ENCODE results near the gene CELF4. TPM values are rescaled to one million over a fixed set of nuclear protein-coding genes. Genes with fewer than 3 reads are reported as not detected.
"Not testable (repeated sequence)": the region's sequence is repeated elsewhere in the genome, so short reads cannot be mapped to it uniquely, and the experiment has no call there.

CELF4 gene
- total RNA-seq, 1 experiment from 2014 or later, result 3.7 TPM

DNA sequence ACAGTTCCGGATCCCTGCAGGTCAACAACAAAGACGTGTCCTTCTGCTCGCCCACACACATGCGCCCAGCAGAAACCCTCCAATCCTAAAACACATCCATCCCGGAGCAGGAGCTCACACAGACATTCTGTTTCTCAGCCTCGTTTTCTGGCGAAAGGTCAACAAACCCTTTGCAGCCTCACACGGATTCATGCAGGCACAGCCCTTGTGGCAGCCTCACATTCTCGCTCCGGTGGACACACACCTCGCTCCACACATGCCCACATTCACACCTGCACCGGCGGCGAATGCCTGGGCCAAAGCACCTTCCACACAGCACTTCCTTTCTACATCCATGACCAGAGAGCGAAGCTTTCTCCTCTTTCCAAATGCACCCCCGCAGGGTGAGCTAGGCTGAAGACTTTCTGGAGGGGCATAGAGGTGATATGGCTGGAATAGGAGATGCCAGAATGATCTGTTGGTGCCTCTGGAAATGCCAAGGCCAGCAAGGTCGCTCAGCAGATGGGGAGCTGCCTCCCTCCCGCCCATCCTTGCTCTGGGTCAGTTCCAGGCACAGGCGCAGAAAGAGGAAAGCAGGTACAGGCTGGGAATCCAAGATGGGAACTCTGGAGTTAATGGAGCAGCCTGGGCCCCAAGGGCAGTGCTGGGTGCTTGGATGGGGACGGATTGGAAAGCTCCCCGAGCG lies 88.8 kb downstream of the CELF4 start:
- no peak for DNase-seq
- Histone ChIP-seq H3K27me3 (ENCODE audit: control insufficient read depth, insufficient read depth, low read length) (no peaks in the 10 kb centered on the region), H3K36me3 (replicated peaks; ENCODE audit: control insufficient read depth, insufficient read depth, low read length) (no peaks in the 10 kb centered on the region), H3K4me3 (ENCODE audit: insufficient read depth, low read depth, low read length) (no peak overlapping the region)

DNA sequence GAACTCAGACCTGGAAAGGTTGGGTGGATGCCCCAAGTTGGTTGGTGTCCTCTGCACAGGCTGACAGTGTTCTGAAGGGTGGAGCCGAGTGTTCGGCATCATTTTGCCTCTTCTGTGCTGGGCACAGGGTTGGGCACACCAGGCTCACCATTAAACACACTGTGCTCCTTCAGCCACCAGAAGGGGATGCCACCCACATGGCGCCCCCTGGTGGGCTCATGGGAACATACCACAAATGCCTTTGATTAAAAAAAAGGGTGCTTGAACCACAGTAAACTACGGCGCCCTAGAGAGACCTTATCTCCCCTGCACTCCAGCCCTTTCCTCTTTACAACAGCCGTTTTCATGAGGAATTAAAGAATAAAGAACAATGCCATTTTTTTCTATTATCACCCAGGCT lies 89.4 kb downstream of the CELF4 start:
- DNase-seq, result peak; percentile 84
- Histone ChIP-seq H3K36me3 (replicated peaks; ENCODE audit: control insufficient read depth, insufficient read depth, low read length) (no peaks in the 10 kb centered on the region), H3K4me3 (ENCODE audit: insufficient read depth, low read depth, low read length) (no peak overlapping the region), H3K27me3 (ENCODE audit: control insufficient read depth, insufficient read depth, low read length) (no peaks in the 10 kb centered on the region)

DNA sequence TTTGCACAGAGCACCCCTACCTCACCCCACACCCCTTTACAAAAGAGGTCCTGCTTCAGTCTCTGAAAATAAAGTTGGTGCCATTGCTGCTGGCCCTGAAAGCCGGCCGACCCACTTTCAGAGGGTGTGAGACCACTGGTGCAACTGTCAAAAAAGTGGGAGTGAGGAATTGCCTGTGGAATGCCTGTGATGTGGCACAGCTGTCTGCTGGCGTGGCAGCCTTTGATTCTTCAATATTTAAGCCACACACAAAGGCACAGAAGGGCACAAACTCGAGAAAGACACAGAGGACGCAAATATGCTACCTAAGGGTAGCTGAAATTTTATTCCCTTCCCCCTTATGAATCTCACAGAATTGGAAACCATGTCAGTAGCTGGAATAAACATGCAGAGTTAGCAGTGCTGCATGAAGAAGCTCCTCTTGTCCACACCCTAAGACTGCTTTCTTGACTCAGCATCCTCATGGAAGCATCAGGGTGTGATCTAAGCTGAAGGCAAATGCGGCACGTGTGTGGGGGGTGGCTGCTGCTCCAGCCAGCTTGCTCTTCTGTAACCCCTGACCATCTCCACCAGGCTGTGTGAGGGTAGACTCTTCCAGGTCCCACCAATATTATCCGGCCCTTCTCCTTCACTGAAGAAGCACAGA lies 92.3 kb downstream of the CELF4 start:
- no peak for DNase-seq
- H3K27me3 ChIP-seq (ENCODE audit: control insufficient read depth, insufficient read depth, low read length), result no peaks in the 10 kb centered on the region

DNA sequence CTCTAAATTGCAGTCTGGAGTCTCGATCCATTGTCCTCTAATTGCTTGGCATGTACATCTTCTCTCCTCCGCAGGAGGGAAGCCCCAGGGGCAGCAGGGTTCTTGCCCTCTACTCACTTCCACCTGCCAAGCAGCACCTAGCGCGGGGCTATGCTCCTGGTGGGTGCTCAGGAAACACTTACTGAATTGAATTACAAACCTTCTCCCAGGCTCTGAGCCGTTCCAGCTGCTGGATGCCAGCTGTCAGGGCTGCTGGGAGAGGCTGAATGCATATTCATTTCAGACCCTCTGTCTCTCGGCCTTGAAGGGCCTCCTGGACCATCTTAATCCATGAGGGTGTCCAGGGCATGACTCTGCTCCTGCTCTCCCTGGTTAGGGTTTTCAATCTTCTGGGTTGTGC lies 94.0 kb downstream of the CELF4 start:
- Histone ChIP-seq H3K27me3 (ENCODE audit: control insufficient read depth, insufficient read depth, low read length) (no peaks in the 10 kb centered on the region), H3K4me3 (ENCODE audit: insufficient read depth, low read depth, low read length) (no peak overlapping the region), H3K36me3 (replicated peaks; ENCODE audit: control insufficient read depth, insufficient read depth, low read length) (no peaks in the 10 kb centered on the region)
- no peak for DNase-seq

More for the DNA sequence above, 92.3 kb downstream of the CELF4 start:
- no peak overlapping the region for H3K4me3 ChIP-seq (ENCODE audit: insufficient read depth, low read depth, low read length)
- H3K36me3 ChIP-seq (replicated peaks; ENCODE audit: control insufficient read depth, insufficient read depth, low read length), result no peaks in the 10 kb centered on the region

DNA sequence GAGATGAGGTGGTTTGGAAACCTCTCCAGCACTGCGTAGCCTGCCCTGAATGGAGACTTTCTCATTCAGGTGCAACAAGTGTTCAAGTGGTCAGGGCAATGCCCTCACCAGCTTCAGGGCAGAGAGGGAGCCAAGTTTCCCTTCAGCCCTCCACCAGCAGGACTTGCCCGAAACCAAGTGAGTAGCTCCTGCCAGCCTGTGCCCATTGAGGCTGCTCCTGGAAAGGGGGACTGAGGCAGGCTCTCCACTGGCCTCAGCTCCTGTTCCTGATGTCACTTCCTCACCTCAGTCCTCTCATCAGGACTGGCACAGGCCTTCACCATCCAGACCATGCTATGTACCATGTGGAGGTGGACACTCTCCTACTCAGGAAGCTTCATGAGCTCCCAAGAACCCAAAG lies 94.6 kb downstream of the CELF4 start:
- Histone ChIP-seq H3K36me3 (replicated peaks; ENCODE audit: control insufficient read depth, insufficient read depth, low read length) (no peaks in the 10 kb centered on the region), H3K27me3 (ENCODE audit: control insufficient read depth, insufficient read depth, low read length) (no peaks in the 10 kb centered on the region), H3K4me3 (ENCODE audit: insufficient read depth, low read depth, low read length) (no peak overlapping the region)
- DNase-seq, result no peak

DNA sequence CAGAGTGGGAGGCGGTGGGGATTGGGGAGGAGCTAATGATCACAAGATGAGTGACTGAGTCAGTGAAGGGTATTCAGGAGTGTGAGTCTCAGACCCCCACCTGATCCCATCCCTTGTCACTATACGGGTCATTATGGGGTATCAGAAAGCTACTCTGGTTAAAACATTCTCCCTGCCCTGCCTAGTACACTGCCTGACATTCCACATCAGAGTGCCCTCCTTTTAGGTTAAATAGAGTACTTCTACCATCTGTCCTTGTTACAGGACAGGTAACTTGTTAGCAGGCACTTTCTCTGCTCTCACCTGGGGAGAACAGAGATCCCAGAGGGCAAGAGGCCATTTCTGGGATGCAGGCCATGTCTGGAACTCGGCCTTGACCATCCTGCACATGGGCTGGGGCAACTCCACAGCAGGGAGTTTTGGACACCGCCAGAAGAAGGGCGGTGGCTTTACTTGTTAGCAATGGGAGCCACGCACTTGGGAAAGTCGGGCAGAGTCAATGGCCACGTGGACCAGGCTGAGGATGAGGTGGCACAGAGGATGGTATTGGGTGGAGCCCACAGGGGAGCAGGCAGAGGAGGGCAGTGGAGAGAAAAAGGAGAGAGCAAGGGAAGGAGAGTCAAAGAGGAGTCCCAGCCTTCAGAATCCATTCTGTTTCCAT lies 98.5 kb downstream of the CELF4 start:
- H3K36me3 ChIP-seq (replicated peaks; ENCODE audit: control insufficient read depth, insufficient read depth, low read length), result no peaks in the 10 kb centered on the region
- no peaks in the 10 kb centered on the region for H3K27me3 ChIP-seq (ENCODE audit: control insufficient read depth, insufficient read depth, low read length)
- no peak overlapping the region for H3K4me3 ChIP-seq (ENCODE audit: insufficient read depth, low read depth, low read length)
- DNase-seq, result no peak

DNA sequence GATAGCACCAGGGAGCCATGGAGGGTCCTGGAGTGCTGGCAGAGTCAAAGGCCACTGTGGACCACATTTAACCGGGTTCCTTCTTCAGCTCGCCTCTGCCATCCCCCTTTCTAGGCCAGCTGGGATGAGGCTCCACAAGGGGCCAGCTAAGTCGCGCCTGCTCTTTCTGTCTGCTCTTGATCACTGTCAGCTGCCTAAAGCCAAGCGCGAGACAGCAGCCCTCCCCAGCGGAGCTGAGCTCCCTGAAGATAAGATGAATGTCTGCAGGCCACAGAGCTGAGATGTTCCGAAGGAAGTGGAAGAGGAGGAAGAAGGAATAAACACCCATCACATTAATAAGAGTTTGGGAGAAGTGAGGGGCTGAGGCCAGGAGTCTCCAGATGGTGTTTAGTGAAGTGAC lies 99.6 kb downstream of the CELF4 start:
- DNase-seq, result no peak
- no peak overlapping the region for H3K4me3 ChIP-seq (ENCODE audit: insufficient read depth, low read depth, low read length)
- no peaks in the 10 kb centered on the region for H3K36me3 ChIP-seq (replicated peaks; ENCODE audit: control insufficient read depth, insufficient read depth, low read length)
- H3K27me3 ChIP-seq (ENCODE audit: control insufficient read depth, insufficient read depth, low read length), result no peaks in the 10 kb centered on the region

DNA sequence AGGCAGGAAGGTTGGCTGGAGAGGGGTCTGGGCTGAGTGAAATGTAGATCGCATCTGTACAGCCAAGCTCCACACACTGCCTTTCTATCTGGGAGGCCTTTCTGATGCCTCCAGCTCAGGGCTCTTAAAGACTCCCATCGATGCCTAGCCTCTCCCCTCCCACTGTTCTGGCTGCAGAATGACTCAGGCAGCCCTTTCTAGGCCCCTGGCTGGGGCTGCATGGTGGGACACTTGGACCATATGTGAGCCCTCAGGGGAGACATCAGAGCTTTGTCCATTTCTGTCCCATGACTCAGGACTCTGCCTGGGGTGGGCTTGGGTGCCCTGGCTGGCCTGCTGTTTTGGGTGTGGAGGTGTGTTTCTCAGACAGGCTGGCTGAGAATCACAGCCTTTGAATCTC lies 101.3 kb downstream of the CELF4 start:
- Histone ChIP-seq H3K4me3 (ENCODE audit: insufficient read depth, low read depth, low read length) (no peak overlapping the region), H3K27me3 (ENCODE audit: control insufficient read depth, insufficient read depth, low read length) (no peaks in the 10 kb centered on the region), H3K36me3 (replicated peaks; ENCODE audit: control insufficient read depth, insufficient read depth, low read length) (no peaks in the 10 kb centered on the region)
- DNase-seq, result no peak

DNA sequence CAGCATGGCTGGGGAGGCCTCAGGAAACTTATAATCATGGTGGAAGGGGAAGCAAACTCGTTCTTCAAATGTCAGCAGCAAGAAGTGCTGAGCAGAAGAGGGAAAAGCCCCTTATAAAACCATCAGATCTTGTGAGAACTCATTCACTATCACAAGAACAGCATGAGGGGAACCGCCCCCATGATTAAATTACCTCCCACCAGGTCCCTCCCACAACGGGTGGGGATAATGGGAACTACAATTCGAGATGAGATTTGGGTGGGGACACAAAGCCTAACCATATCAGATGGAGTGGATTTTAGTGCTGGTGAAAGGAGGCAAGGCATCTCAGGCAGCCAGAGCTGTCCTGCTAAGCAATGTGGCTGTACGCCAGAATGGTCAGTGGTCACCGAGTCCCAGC lies 104.3 kb downstream of the CELF4 start:
- H3K4me3 ChIP-seq (ENCODE audit: insufficient read depth, low read depth, low read length), result not testable (repeated sequence)

DNA sequence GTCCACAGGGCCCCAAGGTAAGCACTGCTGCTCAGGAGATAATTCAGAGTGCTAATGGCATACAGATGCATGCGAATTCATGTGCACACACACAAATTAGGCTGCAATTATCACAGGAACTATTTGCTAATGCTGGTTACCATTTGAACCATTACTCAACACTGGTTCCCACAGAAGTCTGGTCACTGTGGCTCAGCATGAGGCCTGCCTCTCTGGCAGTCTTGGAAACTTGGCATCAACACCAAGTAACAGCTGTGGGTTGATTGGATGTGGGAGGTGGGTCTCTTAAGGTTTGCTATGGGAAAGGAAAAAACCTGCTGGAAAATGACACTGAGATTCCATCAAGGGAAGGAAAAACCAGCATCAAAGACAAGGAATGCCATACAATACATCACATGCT lies 105.0 kb downstream of the CELF4 start:
- Histone ChIP-seq H3K36me3 (replicated peaks; ENCODE audit: control insufficient read depth, insufficient read depth, low read length) (no peaks in the 10 kb centered on the region), H3K27me3 (ENCODE audit: control insufficient read depth, insufficient read depth, low read length) (no peaks in the 10 kb centered on the region; the same call in 1 of the 2 replicates), H3K4me3 (ENCODE audit: insufficient read depth, low read depth, low read length) (no peak overlapping the region)
- no peak for DNase-seq

More for the DNA sequence above, 104.3 kb downstream of the CELF4 start:
- not testable (repeated sequence) for H3K27me3 ChIP-seq (ENCODE audit: control insufficient read depth, insufficient read depth, low read length); DNase-seq; H3K36me3 ChIP-seq (replicated peaks; ENCODE audit: control insufficient read depth, insufficient read depth, low read length)

DNA sequence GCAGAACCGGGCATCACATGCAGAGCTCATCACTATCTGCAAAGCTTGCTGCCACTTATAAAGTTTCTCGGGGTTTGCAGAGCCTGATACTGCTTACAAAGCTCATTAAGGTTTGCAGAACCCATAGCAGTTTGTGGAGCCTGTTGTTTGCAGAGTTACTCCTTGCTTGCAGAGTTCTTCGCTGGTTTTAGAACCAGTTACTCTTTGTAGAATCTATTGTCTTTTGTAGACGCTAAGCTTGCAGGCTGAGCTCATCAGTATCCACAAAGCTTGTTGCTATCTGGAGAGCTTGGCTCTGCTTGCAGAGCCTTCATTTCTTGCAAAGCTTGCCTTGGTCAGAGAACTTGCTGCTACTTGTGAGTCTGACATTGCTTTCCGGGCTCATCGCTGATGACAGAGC lies 106.9 kb downstream of the CELF4 start:
- no peak overlapping the region for H3K4me3 ChIP-seq (ENCODE audit: insufficient read depth, low read depth, low read length)
- H3K27me3 ChIP-seq (ENCODE audit: control insufficient read depth, insufficient read depth, low read length), result no peaks in the 10 kb centered on the region; the same call in 1 of the 2 replicates
- no peaks in the 10 kb centered on the region for H3K36me3 ChIP-seq (replicated peaks; ENCODE audit: control insufficient read depth, insufficient read depth, low read length)
- no peak for DNase-seq

DNA sequence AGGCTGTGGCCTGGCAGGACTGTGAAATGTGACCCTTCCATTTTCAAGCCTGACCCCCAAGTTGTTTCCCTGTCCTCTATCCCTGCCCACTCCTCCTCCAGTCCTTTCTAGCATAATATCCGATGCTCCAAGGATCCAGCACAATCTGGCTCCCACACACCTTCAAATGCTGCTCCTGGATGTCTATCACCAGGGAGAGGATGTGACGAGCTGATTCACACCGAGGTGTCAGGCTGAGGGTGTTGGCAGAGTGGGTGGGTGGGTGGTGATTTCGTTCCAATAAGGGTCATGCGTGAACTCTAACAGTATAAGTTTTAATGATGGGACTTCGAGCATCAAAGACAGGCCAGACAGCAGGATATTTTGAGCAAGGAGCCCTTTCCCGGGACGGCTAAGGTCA lies 107.8 kb downstream of the CELF4 start:
- Histone ChIP-seq H3K36me3 (replicated peaks; ENCODE audit: control insufficient read depth, insufficient read depth, low read length) (no peaks in the 10 kb centered on the region), H3K27me3 (ENCODE audit: control insufficient read depth, insufficient read depth, low read length) (no peaks in the 10 kb centered on the region; the same call in 1 of the 2 replicates), H3K4me3 (ENCODE audit: insufficient read depth, low read depth, low read length) (no peak overlapping the region)
- DNase-seq, result no peak

DNA sequence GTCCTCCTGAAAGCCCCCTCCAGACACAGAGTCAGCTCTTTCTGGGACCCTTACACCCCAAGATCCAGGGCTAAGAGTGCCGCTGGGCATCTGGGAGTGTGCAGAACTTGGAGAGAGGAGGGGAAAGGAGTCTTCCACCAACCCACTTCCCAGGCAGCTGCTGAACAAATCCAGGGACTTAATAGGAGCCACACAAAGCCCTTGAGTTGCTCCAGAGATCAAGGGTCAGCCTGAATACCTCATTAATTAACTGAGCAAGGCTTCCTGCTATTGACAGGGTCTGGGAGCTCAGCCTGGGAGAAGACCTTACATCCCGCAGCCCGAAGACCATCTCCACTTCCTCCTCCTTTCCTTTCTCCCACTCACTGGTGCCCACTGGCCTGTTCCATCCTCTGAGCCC lies 108.3 kb downstream of the CELF4 start:
- no peak for DNase-seq
- Histone ChIP-seq H3K27me3 (ENCODE audit: control insufficient read depth, insufficient read depth, low read length) (no peaks in the 10 kb centered on the region; the same call in 1 of the 2 replicates), H3K36me3 (replicated peaks; ENCODE audit: control insufficient read depth, insufficient read depth, low read length) (no peaks in the 10 kb centered on the region)

DNA sequence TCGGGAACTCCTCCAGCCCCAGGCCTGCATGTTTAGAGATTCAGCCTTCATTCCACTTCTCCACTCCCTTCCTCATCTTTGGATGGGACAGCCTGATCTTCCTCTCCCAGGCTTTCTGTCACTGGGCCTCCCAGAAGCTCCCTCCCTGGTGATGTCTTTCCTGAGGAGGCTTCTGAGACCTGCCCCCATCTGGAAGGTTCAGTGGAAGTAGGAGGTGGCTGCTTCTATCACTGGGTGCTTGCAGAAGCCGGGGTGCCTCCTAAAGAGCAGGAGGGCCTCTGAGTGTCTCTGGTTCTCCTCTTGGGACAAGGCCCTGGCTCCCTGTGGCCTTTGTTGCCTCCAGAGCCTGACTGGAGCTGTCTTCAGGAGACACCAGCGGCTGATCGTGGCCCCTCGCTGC lies 108.7 kb downstream of the CELF4 start:
- H3K4me3 ChIP-seq (ENCODE audit: insufficient read depth, low read depth, low read length), result no peak overlapping the region
- no peaks in the 10 kb centered on the region; the same call in 1 of the 2 replicates for H3K27me3 ChIP-seq (ENCODE audit: control insufficient read depth, insufficient read depth, low read length)
- no peak for DNase-seq
- H3K36me3 ChIP-seq (replicated peaks; ENCODE audit: control insufficient read depth, insufficient read depth, low read length), result no peaks in the 10 kb centered on the region

More for the DNA sequence above, 108.3 kb downstream of the CELF4 start:
- H3K4me3 ChIP-seq (ENCODE audit: insufficient read depth, low read depth, low read length), result no peak overlapping the region

DNA sequence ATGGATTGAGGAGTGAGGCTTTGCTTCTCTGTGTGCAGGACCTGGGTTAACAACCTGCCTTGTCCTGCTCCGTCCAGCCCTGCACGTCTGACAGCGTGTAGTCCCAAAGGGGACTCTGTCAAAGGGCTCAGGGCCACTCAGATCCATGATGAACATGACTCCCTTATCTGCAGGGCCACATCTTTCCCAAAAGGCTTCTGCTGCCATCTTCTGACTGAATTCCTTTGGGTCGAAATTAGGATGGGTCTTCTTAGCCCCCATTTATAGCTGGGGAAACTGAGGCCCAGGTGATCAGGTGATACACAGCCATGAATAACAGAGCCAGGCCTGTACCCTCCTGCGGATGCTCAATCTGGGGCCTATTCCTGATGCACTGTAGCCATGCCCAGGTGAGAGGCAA lies 109.2 kb downstream of the CELF4 start:
- no peaks in the 10 kb centered on the region; the same call in 1 of the 2 replicates for H3K27me3 ChIP-seq (ENCODE audit: control insufficient read depth, insufficient read depth, low read length)
- DNase-seq, result no peak
- no peak overlapping the region for H3K4me3 ChIP-seq (ENCODE audit: insufficient read depth, low read depth, low read length)
- no peaks in the 10 kb centered on the region for H3K36me3 ChIP-seq (replicated peaks; ENCODE audit: control insufficient read depth, insufficient read depth, low read length)
